GM19238 (cell line): Measurements from ENCODE around the gene MCM5.
"Not testable (repeated sequence)": the region's sequence is repeated elsewhere in the genome, so short reads cannot be mapped to it uniquely, and the experiment has no call there.

Experiments
- DNase-seq: peaks from one replicate; pipeline ENCODE4 v3.0.0; 2011; ENCODE audit warnings: low spot score; ENCODE audit not compliant: insufficient read length

Gene MCM5

DNA sequence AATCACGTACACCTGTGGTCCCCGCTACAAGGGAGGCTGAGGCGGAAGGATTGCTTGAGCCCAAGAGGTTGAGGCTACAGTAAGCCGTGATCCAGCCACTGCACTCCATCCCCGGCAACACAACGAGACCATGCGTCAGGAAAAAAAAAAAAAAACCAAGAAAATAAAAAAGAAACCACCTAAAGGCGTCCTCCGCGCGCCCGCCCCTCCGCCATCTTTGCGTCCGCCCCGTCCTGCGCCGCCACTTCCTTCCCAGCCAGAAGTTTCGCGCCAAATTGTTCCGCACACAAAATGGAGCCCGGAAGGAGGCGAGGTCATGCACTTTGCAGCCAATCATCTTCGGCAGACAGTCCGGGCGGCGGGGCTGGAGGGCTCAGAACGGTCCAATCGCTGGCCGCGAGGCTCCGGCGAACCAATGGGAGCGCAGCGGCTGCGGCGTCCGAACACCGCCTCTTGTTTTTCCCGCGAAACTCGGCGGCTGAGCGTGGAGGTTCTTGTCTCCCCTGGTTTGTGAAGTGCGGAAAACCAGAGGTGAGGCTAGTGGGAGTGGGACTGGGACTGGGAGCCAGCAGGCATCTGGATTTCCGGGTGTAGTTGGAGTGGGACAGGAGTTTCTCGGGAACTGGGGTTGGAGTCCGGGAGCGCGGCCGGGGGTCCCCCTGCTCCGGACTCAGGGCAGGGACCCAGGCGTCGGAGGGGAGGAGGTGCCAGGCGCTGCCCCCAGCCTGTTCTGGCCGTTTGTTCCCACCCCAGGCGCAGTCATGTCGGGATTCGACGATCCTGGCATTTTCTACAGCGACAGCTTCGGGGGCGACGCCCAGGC lies at the start of gene MCM5:
TSS of gene MCM5 (plus strand) at position 463 of the 823 bp plus-strand sequence. CDS start at position 762, 299 bp downstream.
- peak; percentile 98 for DNase-seq

GRCh38 chr22:35350539-35351503 lies 49.1 kb upstream of the MCM5 start:
- DNase-seq, result peak; percentile 93

- no peak for DNase-seq
Observed at GRCh38 chr22:35352214-35353111, 47.5 kb upstream of the MCM5 start.

DNA sequence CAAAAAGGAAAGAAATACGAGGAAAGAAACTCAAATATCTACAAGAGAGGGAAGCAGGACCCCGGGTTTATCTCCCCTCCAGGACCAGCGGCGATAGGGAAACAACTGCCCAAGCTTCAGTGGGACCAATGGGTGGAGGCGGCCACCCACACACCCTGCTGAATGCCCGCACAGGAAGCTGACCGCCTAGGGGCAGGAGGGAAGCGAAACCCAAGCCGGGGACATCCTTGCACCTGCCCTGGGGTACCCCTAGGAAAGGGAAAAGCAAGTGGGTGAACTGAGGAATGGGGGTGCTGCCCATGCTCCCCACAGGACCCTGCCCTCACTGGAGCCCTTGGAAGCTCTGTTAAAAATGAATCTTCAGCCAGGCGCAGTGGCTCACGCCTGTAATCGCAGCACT lies 46.6 kb upstream of the MCM5 start:
- DNase-seq, result no peak

- DNase-seq, result no peak
Observed at GRCh38 chr22:35354068-35354467, 45.9 kb upstream of the MCM5 start.

DNA sequence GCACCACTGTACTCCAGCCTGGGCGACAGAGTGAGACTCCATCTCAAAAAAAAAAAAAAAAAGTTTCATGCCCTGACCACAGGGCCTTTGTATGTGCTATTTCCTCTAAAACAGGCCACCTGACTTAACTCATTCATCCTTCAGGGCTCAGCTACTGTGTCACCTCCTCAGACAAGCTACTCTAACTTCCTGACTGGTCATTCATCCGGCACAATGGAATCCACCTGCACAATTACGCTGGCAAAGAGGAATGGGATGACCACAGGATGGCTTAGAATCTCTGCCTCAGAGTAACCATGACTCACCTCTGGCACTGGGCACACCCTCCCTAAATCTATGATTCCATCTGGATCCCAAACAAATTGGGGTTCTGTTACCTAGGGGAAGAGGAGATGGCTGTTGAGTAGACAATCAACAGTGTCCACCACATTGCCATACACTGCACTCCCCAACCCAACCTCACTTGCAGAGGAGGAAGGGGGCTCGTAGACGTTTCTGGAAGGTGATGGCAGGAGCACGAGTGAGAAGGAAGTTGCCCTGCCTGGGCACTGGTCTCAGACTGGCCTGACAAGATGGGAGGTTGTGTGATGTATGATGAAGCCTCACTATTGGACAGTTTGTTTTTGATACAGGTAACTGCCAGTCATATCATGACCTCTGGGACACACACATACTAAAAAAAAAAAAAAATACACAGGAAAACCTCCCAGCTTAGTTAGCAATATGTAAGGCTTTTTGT lies 41.9 kb upstream of the MCM5 start:
- no peak for DNase-seq

GRCh38 chr22:35359380-35360065 lies 40.4 kb upstream of the MCM5 start:
- DNase-seq, result no peak

DNA sequence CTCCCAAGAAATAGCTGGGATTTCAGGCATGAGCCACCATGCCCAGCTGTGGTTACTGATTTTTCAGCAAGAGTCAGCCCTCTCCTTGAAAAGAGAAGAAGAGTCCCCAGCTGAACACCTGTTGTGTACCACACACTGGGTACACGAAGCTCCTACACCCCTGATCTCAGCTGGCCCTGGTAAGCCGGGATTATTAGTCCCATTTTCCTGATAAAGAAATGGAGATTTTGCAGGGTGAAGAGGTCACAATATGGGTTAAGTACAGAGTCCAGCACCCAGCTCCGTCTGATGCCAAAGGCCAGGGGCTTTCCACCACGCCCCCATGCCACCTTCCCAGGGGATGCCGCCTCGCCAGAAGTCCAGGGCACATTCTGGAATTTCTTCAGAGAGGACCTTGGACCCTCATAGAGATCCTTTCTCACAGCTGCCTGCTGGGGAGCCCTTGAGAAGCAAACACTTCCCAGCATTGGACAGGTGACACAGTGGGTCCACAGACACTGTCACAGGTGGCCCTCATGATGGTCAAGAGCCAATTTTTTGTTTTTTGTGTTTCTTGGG lies 38.9 kb upstream of the MCM5 start:
- DNase-seq, result no peak

DNA sequence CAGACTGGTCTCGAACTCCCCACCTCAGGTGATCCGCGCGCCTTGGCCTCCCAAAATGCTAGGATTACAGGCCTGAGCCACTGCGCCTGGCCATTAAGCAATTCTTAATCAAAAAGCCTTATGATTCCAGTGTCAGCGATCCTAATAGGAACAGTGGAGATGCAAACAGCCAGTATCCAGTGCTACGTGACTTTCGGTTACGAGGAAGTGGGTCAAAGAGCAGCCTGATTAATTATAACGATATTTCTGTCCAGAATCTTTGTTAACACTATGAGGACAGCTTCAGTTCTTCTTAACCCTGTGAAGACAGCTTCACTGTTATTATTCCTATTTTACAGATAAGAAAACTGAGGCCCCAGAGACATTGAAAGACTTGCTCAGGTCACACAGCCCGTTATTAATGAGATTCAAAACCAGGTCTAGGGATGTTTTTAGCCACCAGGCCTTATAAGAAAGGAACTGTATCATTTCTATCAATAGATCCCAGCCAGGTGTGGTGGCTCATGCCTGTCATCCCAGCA lies 36.3 kb upstream of the MCM5 start:
- DNase-seq, result no peak

GRCh38 chr22:35364230-35364629 lies 35.7 kb upstream of the MCM5 start:
- not testable (repeated sequence) for DNase-seq

GRCh38 chr22:35367331-35367886 lies 32.5 kb upstream of the MCM5 start:
- DNase-seq, result no peak

DNA sequence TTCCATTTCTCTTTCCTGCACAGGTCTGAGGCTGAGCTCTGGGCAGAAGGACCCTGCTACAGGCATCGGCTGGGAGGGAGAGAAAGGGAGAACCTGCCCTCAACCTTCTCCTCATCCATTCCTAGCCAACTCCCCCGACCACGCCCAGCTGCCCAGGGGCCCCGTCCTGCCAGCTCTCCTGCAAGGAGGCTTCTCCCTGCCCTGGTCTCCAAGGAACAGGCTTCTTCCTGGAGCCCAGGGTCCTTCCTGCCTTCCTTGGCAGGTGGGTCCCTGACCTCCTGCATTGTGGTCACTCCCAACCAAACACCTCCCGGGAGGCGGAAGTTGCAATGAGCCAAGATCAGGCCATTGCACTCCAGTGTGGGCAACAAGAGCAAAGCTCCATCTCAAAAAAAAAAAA lies 31.6 kb upstream of the MCM5 start:
- DNase-seq, result no peak

DNA sequence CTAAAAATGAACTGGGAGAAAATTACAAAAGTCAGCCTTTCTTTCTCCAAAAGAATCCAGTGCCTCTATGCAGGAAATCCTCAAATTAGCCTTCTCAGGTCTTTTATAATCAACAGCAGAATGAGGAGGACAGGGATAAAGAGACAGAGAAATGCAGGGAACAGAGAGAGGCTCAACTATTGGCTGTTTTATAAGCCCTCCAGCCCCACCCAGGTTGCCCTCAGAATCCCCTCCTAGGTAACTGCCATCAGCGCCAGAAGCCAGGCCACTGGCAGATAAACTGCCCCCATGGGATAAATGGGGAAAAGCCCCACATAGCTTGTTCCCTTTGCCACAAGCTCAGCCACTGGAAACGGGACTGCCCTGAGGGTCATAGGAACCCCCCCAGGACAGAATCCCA lies 29.9 kb upstream of the MCM5 start:
- DNase-seq, result no peak

- no peak for DNase-seq
Observed at GRCh38 chr22:35373781-35374180, 26.2 kb upstream of the MCM5 start.

- DNase-seq, result no peak
Observed at GRCh38 chr22:35375031-35375430, 24.9 kb upstream of the MCM5 start.

- DNase-seq, result no peak
Observed at GRCh38 chr22:35375526-35375925, 24.4 kb upstream of the MCM5 start.

DNA sequence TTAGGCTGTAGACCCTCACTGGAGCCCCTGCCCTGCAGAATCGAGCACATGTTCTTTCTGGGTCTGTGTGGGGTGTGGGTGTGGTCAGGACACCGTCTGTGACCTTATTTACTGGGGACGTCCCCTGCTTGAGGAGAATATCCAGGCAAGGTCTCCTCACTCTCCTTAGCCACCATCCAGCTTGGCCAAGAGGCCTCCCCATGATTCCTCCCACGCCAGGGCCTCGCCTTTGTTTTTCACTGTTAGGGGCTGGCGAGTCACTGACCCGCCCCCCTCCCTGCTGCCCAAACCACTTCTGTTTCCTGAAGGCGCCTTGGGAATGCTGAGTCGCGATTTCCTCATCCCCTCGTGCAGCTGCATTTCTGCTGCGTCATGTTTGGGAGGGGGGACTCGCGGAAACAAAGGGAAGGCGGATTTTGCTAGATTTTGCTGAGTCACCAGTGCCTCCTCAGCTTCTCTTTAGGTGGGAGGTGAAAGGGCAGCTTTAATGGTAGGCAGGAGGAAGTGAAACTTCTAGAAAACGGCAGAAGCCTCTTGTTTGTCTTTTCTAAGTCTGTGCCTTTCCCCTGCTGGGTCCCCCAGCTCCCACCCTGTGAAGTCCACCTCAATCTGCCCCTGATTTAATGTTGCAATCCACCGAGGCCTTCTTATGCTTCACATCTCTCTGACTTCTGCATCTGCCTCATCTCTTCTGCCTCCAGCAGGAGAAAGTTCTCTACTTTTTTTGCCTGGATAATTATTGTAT lies 23.0 kb upstream of the MCM5 start:
- peak; percentile 76 for DNase-seq

- DNase-seq, result no peak
Observed at GRCh38 chr22:35377735-35378134, 22.2 kb upstream of the MCM5 start.
